Measurements from ENCODE around the gene NDFIP1. TPM values are rescaled to one million over a fixed set of nuclear protein-coding genes. Genes with fewer than 3 reads are reported as not detected.

The NDFIP1 gene
- total RNA-seq, 4 donors from 2014 or later = 19.1 to 92.2 (median 65.6) TPM

GRCh38 chr5:142129446-142130066 lies 21.0 kb downstream of the NDFIP1 start:
- no peak overlapping the region for H3K4me3 ChIP-seq
- no peak overlapping the region for H3K27ac ChIP-seq
- H3K4me1 ChIP-seq = peaks cover 0 to 13% (median 0%) of the 10 kb centered on the region in 4 donors
- in situ Hi-C loops (cut with MboI; ENCODE audit: low pct_ligation_motif_present in 1 of 4, low pct_unique_long_range_greater_than_20kb in 1 of 4, low sequenced_read_pairs in 3 of 4) (loop anchor here (10.0 to 25.0 kb wide), 3 partner anchors 135 to 442 kb away; partner anchors contain the start of gene ARAP3 (in 3 of the 4)), intact Hi-C loops (cut with DNase I; ENCODE audit: low total_unique reads) (no loop called here)
- TF ChIP-seq POLR2A (IDR thresholded peaks at IDR 0.05) (no peak), EP300 (IDR thresholded peaks at IDR 0.05; ENCODE audit: low read depth) (no peak)
- H3K36me3 ChIP-seq = peaks cover 0 to 10% (median 3%) of the 10 kb centered on the region in 4 donors
- H3K9me3 ChIP-seq = no peaks in the 10 kb centered on the region
- no peaks in the 10 kb centered on the region for H3K27me3 ChIP-seq
- no peak for DNase-seq
- WGBS, 2 donors (ENCODE audit: low coverage in 1 of 2) = 85 to 90% methylated on average over 6 to 11 of the region's 11 CpGs

- TF ChIP-seq EP300 (IDR thresholded peaks at IDR 0.05; ENCODE audit: low read depth) = no peak
- TF ChIP-seq CTCF (IDR thresholded peaks at IDR 0.05) = no peak
- TF ChIP-seq POLR2A (IDR thresholded peaks at IDR 0.05) = no peak
- no peak for TF ChIP-seq POLR2AphosphoS5 (IDR thresholded peaks at IDR 0.05)
- H3K27me3 ChIP-seq = no peaks in the 10 kb centered on the region
- H3K9me3 ChIP-seq = no peaks in the 10 kb centered on the region
- H3K4me3 ChIP-seq = no peak overlapping the region
- no peak overlapping the region for H3K27ac ChIP-seq
- DNase-seq = no peak
- H3K36me3 ChIP-seq = peaks cover 0 to 14% (median 5%) of the 10 kb centered on the region in 4 donors
- intact Hi-C loops (cut with DNase I; ENCODE audit: low total_unique reads) = no loop called here
- in situ Hi-C loops (cut with MboI; ENCODE audit: low pct_ligation_motif_present in 1 of 4, low pct_unique_long_range_greater_than_20kb in 1 of 4, low sequenced_read_pairs in 3 of 4) = loop anchor here (10.0 to 25.0 kb wide), 3 partner anchors 137 to 444 kb away; partner anchors contain the start of gene ARAP3 (in 3 of the 4)
- peaks cover 0 to 13% (median 0%) of the 10 kb centered on the region in 4 donors for H3K4me1 ChIP-seq
- 93 to 100% methylated on average over 3 of the region's 3 CpGs for WGBS, 2 donors (ENCODE audit: low coverage in 1 of 2)
Observed at GRCh38 chr5:142131394-142131793, 22.8 kb downstream of the NDFIP1 start.

DNA sequence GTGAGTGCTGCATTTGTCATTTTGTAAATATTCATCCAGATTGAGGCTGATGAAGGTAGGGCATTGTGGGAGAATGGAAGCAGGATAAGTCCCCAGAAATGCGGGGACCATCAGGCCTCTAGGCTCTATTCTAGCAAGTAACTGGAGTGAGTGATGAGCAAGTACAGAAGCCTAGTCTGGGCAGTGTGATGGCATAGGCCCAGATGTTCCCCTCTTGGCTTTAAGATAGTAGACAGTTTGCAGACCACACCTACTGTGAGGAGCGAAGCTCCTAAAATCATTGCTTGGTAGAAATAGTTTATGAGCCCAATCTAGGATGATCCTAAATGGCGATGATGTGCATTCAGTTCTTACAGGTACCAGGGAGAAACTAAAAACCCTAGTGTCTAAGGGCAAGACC lies 24.3 kb downstream of the NDFIP1 start:
- H3K4me1 ChIP-seq = peaks cover 0 to 13% (median 0%) of the 10 kb centered on the region in 4 donors
- no peak for TF ChIP-seq POLR2A (IDR thresholded peaks at IDR 0.05)
- TF ChIP-seq CTCF (IDR thresholded peaks at IDR 0.05) = no peak
- in situ Hi-C loops (cut with MboI; ENCODE audit: low pct_ligation_motif_present in 1 of 4, low pct_unique_long_range_greater_than_20kb in 1 of 4, low sequenced_read_pairs in 3 of 4) = loop anchor here (10.0 to 25.0 kb wide), 3 partner anchors 138 to 446 kb away; partner anchors contain the start of gene ARAP3 (in 3 of the 4)
- intact Hi-C loops (cut with DNase I; ENCODE audit: low total_unique reads) = no loop called here
- no peak for DNase-seq
- WGBS, 2 donors (ENCODE audit: low coverage in 1 of 2) = 96 to 100% methylated on average over 3 of the region's 3 CpGs
- H3K36me3 ChIP-seq = peaks cover 0 to 19% (median 7%) of the 10 kb centered on the region in 4 donors
- H3K27ac ChIP-seq = no peak overlapping the region
- no peak overlapping the region for H3K4me3 ChIP-seq
- no peaks in the 10 kb centered on the region for H3K9me3 ChIP-seq
- no peaks in the 10 kb centered on the region for H3K27me3 ChIP-seq

DNA sequence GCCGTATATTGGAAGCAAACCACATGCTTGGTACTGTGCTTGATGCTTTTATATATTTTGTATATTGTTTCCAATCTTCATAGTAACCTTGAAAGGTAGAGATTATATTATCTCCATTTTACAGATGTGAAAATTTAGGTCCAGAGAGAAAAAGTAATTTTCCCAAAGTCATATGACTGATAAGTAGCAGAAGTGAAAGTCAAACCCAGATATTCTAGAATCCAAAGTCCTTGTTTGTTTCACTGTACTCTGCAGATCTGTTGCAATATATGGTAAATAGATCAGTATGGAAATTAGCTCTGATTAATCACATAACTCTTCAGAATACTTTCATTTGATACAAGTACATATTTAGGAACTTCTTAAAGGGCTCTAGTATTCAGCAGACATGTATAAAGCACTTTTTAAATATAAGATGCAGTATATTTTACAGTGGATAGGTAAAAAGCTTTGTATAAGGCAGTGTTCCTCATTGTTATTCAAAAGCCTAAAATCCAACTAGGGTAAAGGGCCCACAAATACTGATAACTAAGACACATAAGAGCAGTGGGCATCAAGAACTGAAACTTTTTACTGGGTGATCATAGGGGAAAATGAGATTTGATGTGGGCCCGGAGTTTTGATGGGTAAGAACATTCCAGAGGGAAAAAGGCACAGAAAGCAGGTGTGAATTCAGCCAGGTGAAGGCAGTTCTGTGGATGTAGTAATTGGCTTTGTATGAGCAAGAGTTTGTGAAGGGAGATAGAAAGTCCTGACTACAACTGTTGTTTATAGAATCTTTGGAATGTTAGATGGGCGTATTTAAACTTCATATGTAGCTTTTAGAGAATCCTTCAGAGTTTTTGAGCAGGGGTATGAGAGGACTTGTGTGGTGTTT lies 25.0 kb downstream of the NDFIP1 start:
- intact Hi-C loops (cut with DNase I; ENCODE audit: low total_unique reads) (no loop called here), in situ Hi-C loops (cut with MboI; ENCODE audit: low pct_ligation_motif_present in 1 of 4, low pct_unique_long_range_greater_than_20kb in 1 of 4, low sequenced_read_pairs in 3 of 4) (loop anchor here (10.0 to 25.0 kb wide), 3 partner anchors 139 to 446 kb away; partner anchors contain the start of gene ARAP3 (in 3 of the 4))
- TF ChIP-seq CTCF (IDR thresholded peaks at IDR 0.05) (no peak), EP300 (IDR thresholded peaks at IDR 0.05; ENCODE audit: low read depth) (no peak), POLR2A (IDR thresholded peaks at IDR 0.05) (no peak), POLR2AphosphoS5 (IDR thresholded peaks at IDR 0.05) (no peak)
- Histone ChIP-seq H3K27ac (no peak overlapping the region), H3K9me3 (no peaks in the 10 kb centered on the region), H3K4me1 (peaks cover 0 to 7% (median 0%) of the 10 kb centered on the region in 4 donors), H3K36me3 (peaks cover 0 to 22% (median 7%) of the 10 kb centered on the region in 4 donors), H3K27me3 (no peaks in the 10 kb centered on the region), H3K4me3 (no peak overlapping the region)
- no peak for DNase-seq
- 80 to 95% methylated on average over 3 of the region's 3 CpGs for WGBS, 2 donors (ENCODE audit: low coverage in 1 of 2)

Data from transverse colon (tissue), 4 donors.